Nephron (organoid): ENCODE data around the gene AGO4.
"Not testable (repeated sequence)": the region's sequence is repeated elsewhere in the genome, so short reads cannot be mapped to it uniquely, and the experiment has no call there.

Experiments used
- H3K27ac Mint-ChIP-seq, 3 experiments: 2 replicates each; pipeline ENCODE4 v1.8.0; 2020; ENCODE audit warnings: mixed read lengths in 3 of 3, mild to moderate bottlenecking in 2 of 3, moderate library complexity in 1 of 3
- H3K27me3 Mint-ChIP-seq: 2 replicates; pipeline ENCODE4 v1.8.0; 2021; ENCODE audit warnings: low read depth, mild to moderate bottlenecking, moderate library complexity, mixed read lengths
- H3K36me3 Mint-ChIP-seq: 2 replicates; pipeline ENCODE4 v1.8.0; 2020; ENCODE audit warnings: low read depth, mixed read lengths
- H3K4me1 Mint-ChIP-seq: 2 replicates; pipeline ENCODE4 v1.8.0; 2020; ENCODE audit warnings: mixed read lengths
- H3K4me3 Mint-ChIP-seq, 3 experiments: 2 replicates each; pipeline ENCODE4 v1.8.0; 2020; ENCODE audit warnings: mild to moderate bottlenecking in 3 of 3, mixed read lengths in 3 of 3, moderate library complexity in 2 of 3
- H3K9me3 Mint-ChIP-seq: 2 replicates; pipeline ENCODE4 v1.8.0; 2020; ENCODE audit warnings: mixed read lengths
- TF ChIP-seq, protein P1 (sequence below), 3 experiments: fragments of 200-600 bp; sonication (generic); IDR thresholded peaks; one replicate each; pipeline ENCODE4 v1.5.0; 2021; ENCODE audit warnings: antibody characterized with exemption in 3 of 3; ENCODE audit not compliant: unreplicated experiment in 3 of 3

Gene AGO4

DNA sequence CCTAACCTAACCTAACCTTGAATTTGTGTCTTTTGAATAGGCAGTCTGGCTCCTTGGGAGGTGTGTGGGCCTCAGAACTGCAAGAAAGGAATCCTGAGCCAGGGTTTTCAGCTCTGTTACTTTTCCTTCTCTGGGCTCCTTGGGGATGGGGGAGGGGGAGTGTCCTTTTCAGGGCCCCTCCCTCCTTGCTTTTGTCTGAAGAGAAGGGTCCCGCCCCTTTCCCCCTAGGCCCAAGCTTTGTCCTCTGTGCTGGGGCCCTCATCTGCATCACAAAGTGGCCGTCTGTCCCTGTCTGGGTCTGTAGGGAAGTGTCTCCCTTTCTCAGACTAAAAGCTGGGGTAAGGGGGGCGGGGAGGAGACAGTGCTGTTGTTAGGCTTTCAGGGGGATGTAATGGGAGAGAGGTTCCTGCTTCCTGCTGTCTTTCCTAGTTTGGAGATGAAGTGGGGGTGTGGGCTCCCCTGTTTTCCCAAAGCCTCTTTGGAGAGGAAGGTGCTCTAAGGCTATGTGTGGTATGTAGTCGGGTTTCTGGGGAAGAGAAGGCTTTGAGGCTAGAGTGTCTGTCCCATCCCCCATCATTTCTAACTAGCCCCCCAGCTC, 78.2 kb downstream of the AGO4 start:
- H3K27ac Mint-ChIP-seq: peak overlapping the region; percentile 64 to 86 (median 85)
- no peaks in the 10 kb centered on the region for H3K9me3 Mint-ChIP-seq
- TF ChIP-seq, protein P1, sequence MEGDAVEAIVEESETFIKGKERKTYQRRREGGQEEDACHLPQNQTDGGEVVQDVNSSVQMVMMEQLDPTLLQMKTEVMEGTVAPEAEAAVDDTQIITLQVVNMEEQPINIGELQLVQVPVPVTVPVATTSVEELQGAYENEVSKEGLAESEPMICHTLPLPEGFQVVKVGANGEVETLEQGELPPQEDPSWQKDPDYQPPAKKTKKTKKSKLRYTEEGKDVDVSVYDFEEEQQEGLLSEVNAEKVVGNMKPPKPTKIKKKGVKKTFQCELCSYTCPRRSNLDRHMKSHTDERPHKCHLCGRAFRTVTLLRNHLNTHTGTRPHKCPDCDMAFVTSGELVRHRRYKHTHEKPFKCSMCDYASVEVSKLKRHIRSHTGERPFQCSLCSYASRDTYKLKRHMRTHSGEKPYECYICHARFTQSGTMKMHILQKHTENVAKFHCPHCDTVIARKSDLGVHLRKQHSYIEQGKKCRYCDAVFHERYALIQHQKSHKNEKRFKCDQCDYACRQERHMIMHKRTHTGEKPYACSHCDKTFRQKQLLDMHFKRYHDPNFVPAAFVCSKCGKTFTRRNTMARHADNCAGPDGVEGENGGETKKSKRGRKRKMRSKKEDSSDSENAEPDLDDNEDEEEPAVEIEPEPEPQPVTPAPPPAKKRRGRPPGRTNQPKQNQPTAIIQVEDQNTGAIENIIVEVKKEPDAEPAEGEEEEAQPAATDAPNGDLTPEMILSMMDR (IDR thresholded peaks at IDR 0.05; ENCODE audit: unreplicated experiment in 3 of 3): no peak
- peak overlapping the region; percentile 50 to 98 (median 70) for H3K4me3 Mint-ChIP-seq
- no peaks in the 10 kb centered on the region for H3K27me3 Mint-ChIP-seq
- peaks cover 42% of the 10 kb centered on the region for H3K4me1 Mint-ChIP-seq
- peaks cover 12% of the 10 kb centered on the region for H3K36me3 Mint-ChIP-seq

DNA sequence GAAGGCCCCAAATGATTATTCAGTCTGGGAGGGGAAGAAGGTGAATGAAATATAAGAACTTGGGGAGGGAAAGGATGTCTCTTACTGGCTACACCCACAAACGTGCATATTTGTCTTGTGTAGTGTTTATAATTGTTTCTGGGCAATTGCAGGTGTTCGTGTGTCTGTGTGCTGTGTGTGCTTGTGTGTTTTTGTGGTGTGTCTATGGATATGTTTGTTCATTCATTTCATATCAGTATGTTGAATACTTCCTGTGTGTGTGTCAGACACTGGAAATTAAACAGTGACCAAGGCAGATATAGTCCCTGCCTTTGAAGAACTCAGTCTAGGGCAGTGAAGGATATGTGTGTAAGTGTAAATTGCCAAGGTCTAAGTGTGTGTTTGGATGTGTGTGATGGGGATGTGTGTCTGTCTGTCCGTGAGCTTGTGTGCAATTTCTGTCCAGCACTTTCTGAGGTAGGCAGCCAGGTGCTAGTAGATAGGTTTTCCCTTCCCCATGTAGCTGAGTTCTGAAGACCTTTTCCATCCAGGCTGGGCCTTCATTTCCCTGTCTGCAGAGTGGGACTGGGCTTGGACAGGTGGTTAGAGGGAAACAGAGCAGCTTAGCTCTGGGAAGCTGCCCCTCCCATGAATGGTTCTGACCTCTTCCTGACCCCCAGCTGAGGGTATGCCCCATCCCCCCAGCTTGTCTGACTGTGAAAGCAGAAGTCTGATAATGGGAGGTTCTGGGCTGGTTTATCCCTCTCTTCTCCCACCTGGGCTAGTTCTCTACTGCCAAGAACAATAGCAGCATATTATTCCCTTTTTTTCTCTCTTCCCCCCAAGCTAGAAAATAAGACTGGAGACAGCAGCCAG, 79.0 kb downstream of the AGO4 start:
- TF ChIP-seq, protein P1 (IDR thresholded peaks at IDR 0.05; ENCODE audit: unreplicated experiment in 3 of 3): no peak
- no peaks in the 10 kb centered on the region for H3K27me3 Mint-ChIP-seq
- peak overlapping the region; percentile 64 to 86 (median 85) for H3K27ac Mint-ChIP-seq
- peak overlapping the region; percentile 50 to 98 (median 70) for H3K4me3 Mint-ChIP-seq
- H3K9me3 Mint-ChIP-seq: no peaks in the 10 kb centered on the region
- H3K4me1 Mint-ChIP-seq: peaks cover 41% of the 10 kb centered on the region
- H3K36me3 Mint-ChIP-seq: peaks cover 15% of the 10 kb centered on the region

DNA sequence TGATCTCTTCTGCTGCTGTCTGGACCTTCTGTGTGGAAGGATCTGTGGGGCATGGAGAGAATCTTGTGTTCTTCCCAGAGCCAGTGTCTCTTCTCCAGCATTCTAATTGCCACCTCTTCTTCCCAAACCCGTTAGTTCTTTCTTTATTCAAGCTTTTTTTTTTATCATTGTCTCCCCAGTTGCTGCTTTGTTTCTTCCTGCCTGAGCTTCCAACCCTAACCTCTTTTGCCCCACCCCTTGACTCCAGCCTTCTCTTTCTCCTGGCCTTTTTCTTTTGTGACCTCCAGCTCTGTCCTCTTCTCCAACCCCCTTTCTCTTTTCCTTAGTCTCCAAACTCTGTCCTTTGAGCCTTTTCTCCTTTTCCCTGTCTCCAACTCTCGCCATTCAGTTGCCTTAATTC, 79.7 kb downstream of the AGO4 start:
- peak overlapping the region; percentile 7 to 37 (median 7) for H3K4me3 Mint-ChIP-seq
- TF ChIP-seq, protein P1 (IDR thresholded peaks at IDR 0.05; ENCODE audit: unreplicated experiment in 3 of 3): no peak
- no peaks in the 10 kb centered on the region for H3K9me3 Mint-ChIP-seq
- H3K27me3 Mint-ChIP-seq: no peaks in the 10 kb centered on the region
- peak overlapping the region; percentile 64 to 86 (median 85) for H3K27ac Mint-ChIP-seq
- H3K36me3 Mint-ChIP-seq: peaks cover 21% of the 10 kb centered on the region
- H3K4me1 Mint-ChIP-seq: peaks cover 36% of the 10 kb centered on the region

DNA sequence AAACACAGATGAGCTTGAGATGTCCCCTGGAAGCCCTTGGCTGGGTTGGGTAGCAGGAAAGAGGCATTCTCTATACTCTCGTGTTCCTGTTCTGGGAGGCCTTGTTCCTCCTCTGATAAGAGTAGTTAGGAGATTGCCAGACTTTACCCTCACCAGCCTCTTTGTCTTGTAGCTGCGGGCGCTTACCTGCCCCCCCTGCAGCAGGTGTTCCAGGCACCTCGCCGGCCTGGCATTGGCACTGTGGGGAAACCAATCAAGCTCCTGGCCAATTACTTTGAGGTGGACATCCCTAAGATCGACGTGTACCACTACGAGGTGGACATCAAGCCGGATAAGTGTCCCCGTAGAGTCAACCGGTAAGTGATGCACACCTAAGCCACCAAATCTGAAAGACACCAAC, 80.4 kb downstream of the AGO4 start:
- Mint-ChIP-seq H3K9me3 (no peaks in the 10 kb centered on the region), H3K4me1 (peaks cover 36% of the 10 kb centered on the region), H3K36me3 (peaks cover 26% of the 10 kb centered on the region), H3K4me3 (no peak overlapping the region), H3K27me3 (no peaks in the 10 kb centered on the region), H3K27ac (no peak overlapping the region)
- TF ChIP-seq, protein P1 (IDR thresholded peaks at IDR 0.05; ENCODE audit: unreplicated experiment in 3 of 3): no peak

DNA sequence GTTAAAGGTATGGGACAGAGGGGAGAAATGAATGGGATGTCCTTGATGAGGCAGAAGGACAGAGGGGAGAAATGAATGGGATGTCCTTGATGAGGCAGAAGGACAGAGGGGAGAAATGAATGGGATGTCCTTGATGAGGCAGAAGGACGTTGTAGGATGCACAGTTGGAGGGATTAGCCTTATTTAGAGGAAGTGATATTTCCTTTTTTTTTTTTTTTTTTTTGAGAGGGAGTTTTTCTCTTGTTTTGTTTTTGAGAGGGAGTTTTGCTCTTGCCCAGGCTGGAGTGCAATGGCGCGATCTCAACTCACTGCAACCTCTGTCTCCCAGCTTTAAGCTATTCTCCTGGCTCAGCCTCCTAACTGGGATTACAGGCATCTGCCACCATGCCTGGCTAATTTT, 81.2 kb downstream of the AGO4 start:
- H3K27me3 Mint-ChIP-seq, H3K27ac Mint-ChIP-seq: not testable (repeated sequence)
- H3K36me3 Mint-ChIP-seq: peaks cover 28% of the 10 kb centered on the region

DNA sequence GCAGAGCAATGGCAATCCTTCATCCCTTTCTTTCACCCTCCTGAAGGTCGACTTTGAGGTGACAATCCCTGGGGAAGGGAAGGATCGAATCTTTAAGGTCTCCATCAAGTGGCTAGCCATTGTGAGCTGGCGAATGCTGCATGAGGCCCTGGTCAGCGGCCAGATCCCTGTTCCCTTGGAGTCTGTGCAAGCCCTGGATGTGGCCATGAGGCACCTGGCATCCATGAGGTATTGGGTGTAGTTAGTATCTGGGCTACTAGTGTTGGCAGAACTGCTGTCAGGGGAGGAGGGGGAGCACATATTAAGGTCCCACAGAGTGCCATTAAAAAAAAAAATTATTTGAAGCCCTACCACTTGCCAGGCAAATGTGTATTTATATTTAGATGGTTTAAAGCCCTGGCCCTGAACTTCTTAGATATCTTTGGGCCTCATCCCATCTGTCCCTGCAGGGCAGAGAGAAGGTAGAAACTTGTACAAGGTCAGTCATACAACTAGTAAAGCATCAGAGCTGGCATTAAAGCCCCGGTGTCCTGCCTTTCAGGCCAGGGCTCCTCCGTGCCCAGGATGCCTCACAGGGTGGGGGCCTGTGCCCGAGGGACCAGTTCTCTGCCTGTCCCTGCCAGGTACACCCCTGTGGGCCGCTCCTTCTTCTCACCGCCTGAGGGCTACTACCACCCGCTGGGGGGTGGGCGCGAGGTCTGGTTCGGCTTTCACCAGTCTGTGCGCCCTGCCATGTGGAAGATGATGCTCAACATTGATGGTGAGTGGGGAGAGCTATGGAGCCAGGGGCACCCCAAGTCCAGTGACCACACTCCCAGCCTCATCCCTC, 85.4 kb downstream of the AGO4 start:
- TF ChIP-seq, protein P1 (IDR thresholded peaks at IDR 0.05; ENCODE audit: unreplicated experiment in 3 of 3): no peak
- no peak overlapping the region for H3K27ac Mint-ChIP-seq
- H3K27me3 Mint-ChIP-seq: no peaks in the 10 kb centered on the region
- no peak overlapping the region for H3K4me3 Mint-ChIP-seq
- H3K9me3 Mint-ChIP-seq: no peaks in the 10 kb centered on the region
- peaks cover 55% of the 10 kb centered on the region for H3K36me3 Mint-ChIP-seq
- no peaks in the 10 kb centered on the region for H3K4me1 Mint-ChIP-seq

More for the DNA sequence above, 81.2 kb downstream of the AGO4 start:
- peaks cover 36% of the 10 kb centered on the region for H3K4me1 Mint-ChIP-seq
- not testable (repeated sequence) for H3K9me3 Mint-ChIP-seq, H3K4me3 Mint-ChIP-seq
